HEK293 (cell line): ENCODE measurements around the gene GPR162.

ENCODE experiments used
- CTCF ChIA-PET: fragments of 350-600 bp; formaldehyde crosslinking; extraction: SDS; loops from one replicate; lab custom pipeline; 2021; ENCODE audit warnings: antibody characterized with exemption; lab: Yijun Ruan, JAX
- POLR2A ChIA-PET: fragments of 300-600 bp; formaldehyde crosslinking; extraction: SDS; loops from one replicate; lab custom pipeline; 2020; ENCODE audit warnings: antibody characterized with exemption, inconsistent platforms; lab: Yijun Ruan, JAX
- H3K27ac ChIP-seq: fragments of 200-500 bp; sonication (Bioruptor generic); 2 replicates; pipeline ENCODE4 v1.5.1; 2014; ENCODE audit warnings: low read depth, low read length, control low read depth, inconsistent platforms; ENCODE audit errors: extremely low read depth
- H3K36me3 ChIP-seq, 2 experiments: fragments of 200-500 bp in 1 of 2; sonication (Bioruptor generic) in 1 of 2; 1 replicate in 1 of 2; 2 replicates in 1 of 2; pipeline ENCODE4 v1.5.1; 2014 to 2017; ENCODE audit warnings: inconsistent platforms in 2 of 2, low read length in 2 of 2; ENCODE audit not compliant: control insufficient read depth in 2 of 2, insufficient read depth in 1 of 2
- H3K4me1 ChIP-seq: fragments of 200-500 bp; sonication (Bioruptor generic); 2 replicates; pipeline ENCODE4 v1.5.1; 2014; ENCODE audit warnings: mild to moderate bottlenecking, low read length, inconsistent platforms; ENCODE audit not compliant: control insufficient read depth, insufficient read depth
- H3K4me3 ChIP-seq: 2 replicates; pipeline ENCODE4 v1.5.1; 2011; ENCODE audit warnings: low read depth, mild to moderate bottlenecking, control low read depth, low read length, moderate library complexity
- H3K9me3 ChIP-seq: fragments of 200-500 bp; sonication (Bioruptor generic); 2 replicates; pipeline ENCODE4 v1.5.1; 2014; ENCODE audit warnings: low read depth, low read length, inconsistent platforms; ENCODE audit not compliant: control insufficient read depth, insufficient read depth
- GLIS2 ChIP-seq: fragments of 450-650 bp; formaldehyde crosslinking; IDR thresholded peaks from 2 replicates; pipeline ENCODE4 v1.5.1; 2016; ENCODE audit warnings: missing biosample characterization, missing genetic modification characterization
- PRDM1 ChIP-seq: fragments of 450-650 bp; formaldehyde crosslinking; IDR thresholded peaks from 2 replicates; pipeline ENCODE4; 2016; ENCODE audit warnings: missing biosample characterization, missing genetic modification characterization
- PRDM2 ChIP-seq: fragments of 450-650 bp; formaldehyde crosslinking; IDR thresholded peaks from 2 replicates; pipeline ENCODE4 v1.5.1; 2016; ENCODE audit warnings: missing biosample characterization, missing genetic modification characterization, borderline replicate concordance
- PRDM4 ChIP-seq: fragments of 450-650 bp; formaldehyde crosslinking; IDR thresholded peaks from 2 replicates; pipeline ENCODE4 v1.5.1; 2017; ENCODE audit warnings: missing biosample characterization, missing genetic modification characterization
- SETDB1 ChIP-seq: IDR thresholded peaks from one replicate; pipeline ENCODE4 v1.6.1; 2017; ENCODE audit warnings: mild to moderate bottlenecking, low read length, moderate library complexity, mixed read lengths; ENCODE audit not compliant: insufficient read length
- SP7 ChIP-seq: fragments of 450-650 bp; formaldehyde crosslinking; IDR thresholded peaks from 2 replicates; pipeline ENCODE4 v1.5.1; 2016; ENCODE audit warnings: missing biosample characterization, missing genetic modification characterization
- ZBTB1 ChIP-seq: fragments of 450-650 bp; formaldehyde crosslinking; IDR thresholded peaks from 2 replicates; pipeline ENCODE4 v1.5.1; 2016; ENCODE audit warnings: missing biosample characterization, missing genetic modification characterization
- ZFP37 ChIP-seq: fragments of 450-650 bp; formaldehyde crosslinking; IDR thresholded peaks from 2 replicates; pipeline ENCODE4 v1.5.1; 2016; ENCODE audit warnings: missing biosample characterization, missing genetic modification characterization
- ZIC2 ChIP-seq: fragments of 450-650 bp; formaldehyde crosslinking; IDR thresholded peaks from 2 replicates; pipeline ENCODE4 v1.5.1; 2016; ENCODE audit warnings: missing biosample characterization, missing genetic modification characterization
- ZNF558 ChIP-seq: fragments of 450-650 bp; formaldehyde crosslinking; IDR thresholded peaks from 2 replicates; pipeline ENCODE4 v1.5.1; 2016; ENCODE audit warnings: missing biosample characterization, missing genetic modification characterization
- ZNF610 ChIP-seq: fragments of 450-650 bp; formaldehyde crosslinking; IDR thresholded peaks from 2 replicates; pipeline ENCODE4 v1.5.1; 2016; ENCODE audit warnings: missing biosample characterization, missing genetic modification characterization, borderline replicate concordance
- ZNF660 ChIP-seq: fragments of 450-650 bp; IDR thresholded peaks from 2 replicates; pipeline ENCODE4 v1.5.1; 2018; ENCODE audit warnings: missing biosample characterization, mild to moderate bottlenecking, missing genetic modification characterization
- ZNF670 ChIP-seq: fragments of 450-650 bp; formaldehyde crosslinking; IDR thresholded peaks from 2 replicates; pipeline ENCODE4 v1.5.1; 2016; ENCODE audit warnings: missing biosample characterization, missing genetic modification characterization, low read depth
- ZNF777 ChIP-seq: fragments of 450-650 bp; formaldehyde crosslinking; IDR thresholded peaks from 2 replicates; pipeline ENCODE4 v1.5.1; 2017; ENCODE audit warnings: missing biosample characterization, missing genetic modification characterization, borderline replicate concordance
- ZNF785 ChIP-seq: fragments of 450-650 bp; formaldehyde crosslinking; IDR thresholded peaks from 2 replicates; pipeline ENCODE4 v1.5.1; 2016; ENCODE audit warnings: missing biosample characterization, missing genetic modification characterization
- TF ChIP-seq, protein P1 (sequence below): IDR thresholded peaks from 2 replicates; pipeline ENCODE4 v1.6.1; 2011; ENCODE audit warnings: mild to moderate bottlenecking, low read depth, low read length, borderline replicate concordance
- TF ChIP-seq, protein P2 (sequence below): fragments of 450-650 bp; formaldehyde crosslinking; IDR thresholded peaks from 2 replicates; pipeline ENCODE4 v1.5.1; 2016; ENCODE audit warnings: missing biosample characterization, missing genetic modification characterization
- TF ChIP-seq, protein P3 (sequence below): fragments of 450-650 bp; formaldehyde crosslinking; IDR thresholded peaks from 2 replicates; pipeline ENCODE4 v1.5.1; 2016; ENCODE audit warnings: missing biosample characterization, missing genetic modification characterization

Gene GPR162

DNA sequence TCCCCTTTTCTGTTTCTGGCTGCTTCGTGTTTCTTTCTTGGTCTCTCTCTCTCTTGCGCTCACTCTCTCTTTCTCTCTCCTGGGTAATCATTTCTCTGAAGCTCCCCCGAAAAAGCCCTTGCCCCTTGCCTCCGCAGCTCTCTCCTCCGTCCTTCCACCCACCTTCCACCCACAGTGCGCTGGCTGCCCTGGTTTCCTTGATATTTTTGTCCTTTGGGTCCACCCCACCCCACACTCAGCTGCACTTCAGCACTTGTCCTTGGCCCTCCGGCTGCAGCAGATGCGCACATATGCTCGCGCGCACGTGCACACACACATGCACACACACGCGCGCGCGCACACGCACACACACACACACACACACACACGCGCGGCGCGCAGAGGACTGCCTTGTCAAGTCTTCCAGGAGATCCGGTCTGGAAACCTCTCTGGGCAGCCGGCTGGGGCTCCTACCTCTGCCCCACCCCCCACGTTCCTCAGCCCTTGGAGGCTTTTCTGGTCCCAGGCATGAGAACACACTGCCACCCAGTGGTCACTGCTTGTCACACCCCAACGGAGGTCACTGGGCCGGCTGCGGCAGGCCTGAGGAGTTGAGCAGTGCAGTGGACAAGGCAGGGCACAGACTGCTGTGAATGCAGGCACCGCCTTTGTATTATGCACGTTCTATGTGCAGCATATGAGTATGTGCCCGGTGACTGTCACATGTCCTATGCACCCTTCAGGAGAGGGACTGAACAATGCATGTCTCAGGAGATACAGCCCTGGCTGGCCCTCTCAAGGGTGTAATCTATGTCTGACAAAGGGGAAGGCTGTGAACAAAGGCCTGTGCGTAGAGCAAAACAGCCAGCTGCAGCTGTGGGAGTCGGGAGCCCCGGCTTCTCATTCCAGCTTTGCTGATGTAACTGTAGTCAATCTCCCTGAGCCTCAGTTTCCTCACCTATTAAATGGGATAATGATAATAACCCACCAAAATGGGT, 42.8 kb upstream of the GPR162 start (continued):
- TF ChIP-seq PRDM2 (tag by site-specific recombination) = peak; percentile 95; the same call in 1 of the 2 replicates
- TF ChIP-seq ZIC2 (tag by site-specific recombination) = peak; percentile 38
- TF ChIP-seq, protein P1, sequence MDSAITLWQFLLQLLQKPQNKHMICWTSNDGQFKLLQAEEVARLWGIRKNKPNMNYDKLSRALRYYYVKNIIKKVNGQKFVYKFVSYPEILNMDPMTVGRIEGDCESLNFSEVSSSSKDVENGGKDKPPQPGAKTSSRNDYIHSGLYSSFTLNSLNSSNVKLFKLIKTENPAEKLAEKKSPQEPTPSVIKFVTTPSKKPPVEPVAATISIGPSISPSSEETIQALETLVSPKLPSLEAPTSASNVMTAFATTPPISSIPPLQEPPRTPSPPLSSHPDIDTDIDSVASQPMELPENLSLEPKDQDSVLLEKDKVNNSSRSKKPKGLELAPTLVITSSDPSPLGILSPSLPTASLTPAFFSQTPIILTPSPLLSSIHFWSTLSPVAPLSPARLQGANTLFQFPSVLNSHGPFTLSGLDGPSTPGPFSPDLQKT = no peak
- TF ChIP-seq ZFP37 = peak; percentile 96
- 0 out of 2 replicates have a peak, but pooled peaks have one; percentile 37 for TF ChIP-seq ZNF558 (tag by site-specific recombination)
- TF ChIP-seq ZNF610 (tag by site-specific recombination) = no peak
- TF ChIP-seq ZNF660 (tag by site-specific recombination) = peak; percentile 80; the same call in 1 of the 2 replicates
- TF ChIP-seq GLIS2 (tag by site-specific recombination) = peak; percentile 98
- TF ChIP-seq, protein P2, sequence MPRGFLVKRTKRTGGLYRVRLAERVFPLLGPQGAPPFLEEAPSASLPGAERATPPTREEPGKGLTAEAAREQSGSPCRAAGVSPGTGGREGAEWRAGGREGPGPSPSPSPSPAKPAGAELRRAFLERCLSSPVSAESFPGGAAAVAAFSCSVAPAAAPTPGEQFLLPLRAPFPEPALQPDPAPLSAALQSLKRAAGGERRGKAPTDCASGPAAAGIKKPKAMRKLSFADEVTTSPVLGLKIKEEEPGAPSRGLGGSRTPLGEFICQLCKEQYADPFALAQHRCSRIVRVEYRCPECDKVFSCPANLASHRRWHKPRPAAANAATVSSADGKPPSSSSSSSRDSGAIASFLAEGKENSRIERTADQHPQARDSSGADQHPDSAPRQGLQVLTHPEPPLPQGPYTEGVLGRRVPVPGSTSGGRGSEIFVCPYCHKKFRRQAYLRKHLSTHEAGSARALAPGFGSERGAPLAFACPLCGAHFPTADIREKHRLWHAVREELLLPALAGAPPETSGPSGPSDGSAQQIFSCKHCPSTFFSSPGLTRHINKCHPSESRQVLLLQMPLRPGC (tag by site-specific recombination) = peak; percentile 73; the same call in 1 of the 2 replicates
- peak; percentile 77 for TF ChIP-seq PRDM4 (tag by site-specific recombination)
- TF ChIP-seq, all 188 proteins: peak for 71

DNA sequence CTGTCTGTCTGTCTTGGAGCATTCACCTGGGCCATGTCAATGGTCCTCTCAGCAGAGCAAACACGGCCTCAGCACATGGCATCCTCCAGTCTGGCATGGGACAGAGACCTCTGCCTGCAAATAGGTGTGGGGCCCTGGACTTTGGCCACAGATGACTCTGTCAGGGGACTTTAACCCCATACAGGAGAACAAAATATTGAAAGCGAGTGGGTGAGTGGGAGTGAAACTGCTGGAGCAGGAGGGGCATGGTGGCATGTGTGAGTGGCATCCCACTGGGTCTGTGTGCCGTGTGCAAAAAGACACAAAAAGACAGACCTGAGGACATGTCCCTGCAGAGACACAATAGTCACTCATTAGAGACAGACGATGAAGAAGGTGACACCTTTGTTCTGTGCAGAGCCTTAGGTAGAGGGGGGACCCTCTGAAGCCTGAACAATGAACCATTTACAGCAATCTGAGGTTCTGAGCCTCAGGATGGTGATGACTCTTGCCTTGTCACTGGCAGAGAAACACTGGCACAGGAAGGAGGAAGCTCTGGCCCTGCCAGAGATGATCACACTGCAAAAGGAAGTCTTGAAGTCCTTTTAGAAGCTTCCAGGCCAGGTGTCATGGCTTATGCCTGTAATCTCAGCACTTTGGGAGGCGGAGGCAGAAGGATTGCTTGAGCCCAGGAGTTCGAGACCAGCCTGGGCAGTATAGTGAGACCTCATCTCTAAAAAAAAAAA, 41.8 kb upstream of the GPR162 start:
- POLR2A ChIA-PET = interaction anchor here (1.0 kb wide), 1 partner anchor 91 kb away, joined by 4 read pairs; the partner anchor contains the start of gene ZNF384
- TF ChIP-seq, protein P3, sequence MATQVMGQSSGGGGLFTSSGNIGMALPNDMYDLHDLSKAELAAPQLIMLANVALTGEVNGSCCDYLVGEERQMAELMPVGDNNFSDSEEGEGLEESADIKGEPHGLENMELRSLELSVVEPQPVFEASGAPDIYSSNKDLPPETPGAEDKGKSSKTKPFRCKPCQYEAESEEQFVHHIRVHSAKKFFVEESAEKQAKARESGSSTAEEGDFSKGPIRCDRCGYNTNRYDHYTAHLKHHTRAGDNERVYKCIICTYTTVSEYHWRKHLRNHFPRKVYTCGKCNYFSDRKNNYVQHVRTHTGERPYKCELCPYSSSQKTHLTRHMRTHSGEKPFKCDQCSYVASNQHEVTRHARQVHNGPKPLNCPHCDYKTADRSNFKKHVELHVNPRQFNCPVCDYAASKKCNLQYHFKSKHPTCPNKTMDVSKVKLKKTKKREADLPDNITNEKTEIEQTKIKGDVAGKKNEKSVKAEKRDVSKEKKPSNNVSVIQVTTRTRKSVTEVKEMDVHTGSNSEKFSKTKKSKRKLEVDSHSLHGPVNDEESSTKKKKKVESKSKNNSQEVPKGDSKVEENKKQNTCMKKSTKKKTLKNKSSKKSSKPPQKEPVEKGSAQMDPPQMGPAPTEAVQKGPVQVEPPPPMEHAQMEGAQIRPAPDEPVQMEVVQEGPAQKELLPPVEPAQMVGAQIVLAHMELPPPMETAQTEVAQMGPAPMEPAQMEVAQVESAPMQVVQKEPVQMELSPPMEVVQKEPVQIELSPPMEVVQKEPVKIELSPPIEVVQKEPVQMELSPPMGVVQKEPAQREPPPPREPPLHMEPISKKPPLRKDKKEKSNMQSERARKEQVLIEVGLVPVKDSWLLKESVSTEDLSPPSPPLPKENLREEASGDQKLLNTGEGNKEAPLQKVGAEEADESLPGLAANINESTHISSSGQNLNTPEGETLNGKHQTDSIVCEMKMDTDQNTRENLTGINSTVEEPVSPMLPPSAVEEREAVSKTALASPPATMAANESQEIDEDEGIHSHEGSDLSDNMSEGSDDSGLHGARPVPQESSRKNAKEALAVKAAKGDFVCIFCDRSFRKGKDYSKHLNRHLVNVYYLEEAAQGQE (tag by site-specific recombination) = no peak
- TF ChIP-seq SP7 (tag by site-specific recombination) (no peak), ZNF670 (tag by site-specific recombination) (no peak), ZNF785 (tag by site-specific recombination) (no peak), PRDM1 (no peak), ZBTB1 (tag by site-specific recombination) (no peak), ZNF777 (tag by site-specific recombination) (no peak), SETDB1 (no peak)

More for the DNA sequence above, 41.8 kb upstream of the GPR162 start:
- no peaks in the 10 kb centered on the region for H3K9me3 ChIP-seq
- no peak overlapping the region for H3K4me3 ChIP-seq
- no peaks in the 10 kb centered on the region for H3K36me3 ChIP-seq
- H3K27ac ChIP-seq = no peak overlapping the region
- H3K4me1 ChIP-seq = peaks cover 7% of the 10 kb centered on the region
- CTCF ChIA-PET = interaction anchor here (0.6 to 8.3 kb wide), 13 partner anchors 9 to 360 kb away, joined by 3 to 93 read pairs (median 4); partner anchors contain the start of genes CD4, MLF2 and PTMS
